ENCODE data around the gene GPSM1. TPM values are rescaled to one million over a fixed set of nuclear protein-coding genes. Genes with fewer than 3 reads are reported as not detected.

Gene GPSM1
- total and polyA plus RNA-seq, 2 donors (not counting 1 experiment from before 2014, with no cell fraction given): 2.4 to 6.3 TPM

DNA sequence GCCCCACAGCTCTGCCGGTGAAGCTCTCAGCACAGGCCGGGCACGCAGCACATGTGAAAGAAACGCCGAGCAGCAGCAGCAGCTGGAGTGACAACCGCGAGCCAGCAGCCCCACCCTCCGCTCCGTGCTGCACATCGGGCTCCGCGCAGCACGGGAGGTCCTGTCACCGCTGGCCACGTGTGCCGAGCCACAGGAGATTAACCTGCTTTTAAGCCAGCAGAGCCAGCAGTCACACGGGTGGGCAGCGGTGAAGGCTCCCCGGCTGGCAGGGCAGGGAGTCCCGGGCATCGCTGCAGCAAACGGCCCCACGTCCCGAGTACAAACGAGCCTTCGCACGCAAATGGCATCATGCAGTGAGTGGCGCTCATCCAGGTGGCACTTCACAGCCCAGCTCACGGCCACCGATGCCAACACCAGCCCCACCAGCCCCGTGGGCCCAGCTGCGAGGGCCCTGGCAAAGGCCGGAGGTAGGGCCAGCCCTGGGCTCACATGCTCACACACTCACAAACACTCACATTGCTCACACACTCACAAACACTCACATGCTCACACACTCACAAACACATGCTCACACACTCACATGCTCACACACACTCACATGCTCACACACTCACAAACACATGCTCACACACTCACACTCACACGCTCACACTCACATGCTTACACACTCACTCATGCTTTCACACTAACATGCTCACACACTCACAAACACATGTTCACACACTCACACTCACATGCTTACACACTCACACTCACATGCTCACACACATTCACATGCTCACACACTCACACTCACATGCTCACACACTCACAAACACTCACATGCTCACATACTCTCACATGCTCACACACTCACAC, 34.5 kb upstream of the GPSM1 start:
- Histone ChIP-seq H2AFZ (ENCODE audit: insufficient read depth, low read depth, low read length, poor library complexity, severe bottlenecking) (no peak overlapping the region), H3K4me2 (replicated peaks; ENCODE audit: low read depth, low read length, poor library complexity, severe bottlenecking) (no peak overlapping the region), H4K20me1 (ENCODE audit: control insufficient read depth, insufficient read depth, low read length, poor library complexity, severe bottlenecking) (no peaks in the 10 kb centered on the region), H3K9me3 (ENCODE audit: control extremely low read depth in 1 of 3, control insufficient read depth in 2 of 3, insufficient read depth in 1 of 3, low read length in 2 of 3) (peaks cover 0 to 5% (median 0%) of the 10 kb centered on the region in 3 donors), H3K4me3 (ENCODE audit: control extremely low read depth in 1 of 5, extremely low read depth in 1 of 5, insufficient read depth in 1 of 5, low read depth in 2 of 5, low read length in 4 of 5) (no peak overlapping the region), H3K27ac (ENCODE audit: low read length in 2 of 2) (no peak overlapping the region), H3K4me1 (ENCODE audit: control insufficient read depth in 2 of 2, insufficient read depth in 2 of 2, low read length in 2 of 2) (peaks cover 0 to 5% of the 10 kb centered on the region in 2 donors), H3K79me2 (ENCODE audit: control insufficient read depth, insufficient read depth, low read length) (no peaks in the 10 kb centered on the region), H3K9ac (ENCODE audit: low read length) (no peak overlapping the region), H3K27me3 (replicated peaks in 1 of 4; ENCODE audit: control extremely low read depth in 1 of 4, control insufficient read depth in 3 of 4, insufficient read depth in 4 of 4, low read length in 3 of 4) (no peaks in the 10 kb centered on the region), H3K36me3 (replicated peaks in 1 of 2; ENCODE audit: control extremely low read depth in 1 of 2, control insufficient read depth in 1 of 2, extremely low read depth in 1 of 2, insufficient read depth in 2 of 2, low read length in 1 of 2) (no peaks in the 10 kb centered on the region)
- Mint-ChIP-seq H3K4me3 (no peak overlapping the region), H3K27ac (no peak overlapping the region), H3K4me1 (peaks cover 4% of the 10 kb centered on the region), H3K9me3 (ENCODE audit: insufficient read depth) (no peaks in the 10 kb centered on the region), H3K27me3 (no peaks in the 10 kb centered on the region)
- ATAC-seq (ENCODE audit: low read depth): no peak
- 93% methylated on average over 34 of the region's 34 CpGs for WGBS (ENCODE audit: insufficient coverage)
- POLR2A ChIA-PET: interaction anchor here (0.6 kb wide), 2 partner anchors 385 to 1007 kb away, joined by 3 to 6 read pairs; partner anchors contain the start of gene CAMSAP1
- DNase-seq: no peak
- CTCF ChIA-PET: no interaction called here
- intact Hi-C loops (cut with micrococcal nuclease): no loop called here
- TF ChIP-seq, protein P1, sequence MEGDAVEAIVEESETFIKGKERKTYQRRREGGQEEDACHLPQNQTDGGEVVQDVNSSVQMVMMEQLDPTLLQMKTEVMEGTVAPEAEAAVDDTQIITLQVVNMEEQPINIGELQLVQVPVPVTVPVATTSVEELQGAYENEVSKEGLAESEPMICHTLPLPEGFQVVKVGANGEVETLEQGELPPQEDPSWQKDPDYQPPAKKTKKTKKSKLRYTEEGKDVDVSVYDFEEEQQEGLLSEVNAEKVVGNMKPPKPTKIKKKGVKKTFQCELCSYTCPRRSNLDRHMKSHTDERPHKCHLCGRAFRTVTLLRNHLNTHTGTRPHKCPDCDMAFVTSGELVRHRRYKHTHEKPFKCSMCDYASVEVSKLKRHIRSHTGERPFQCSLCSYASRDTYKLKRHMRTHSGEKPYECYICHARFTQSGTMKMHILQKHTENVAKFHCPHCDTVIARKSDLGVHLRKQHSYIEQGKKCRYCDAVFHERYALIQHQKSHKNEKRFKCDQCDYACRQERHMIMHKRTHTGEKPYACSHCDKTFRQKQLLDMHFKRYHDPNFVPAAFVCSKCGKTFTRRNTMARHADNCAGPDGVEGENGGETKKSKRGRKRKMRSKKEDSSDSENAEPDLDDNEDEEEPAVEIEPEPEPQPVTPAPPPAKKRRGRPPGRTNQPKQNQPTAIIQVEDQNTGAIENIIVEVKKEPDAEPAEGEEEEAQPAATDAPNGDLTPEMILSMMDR (IDR thresholded peaks at IDR 0.05): no peak
- no peak for TF ChIP-seq EZH2 (IDR thresholded peaks at IDR 0.05; ENCODE audit: borderline replicate concordance, insufficient read depth, low read depth, low read length, poor library complexity, severe bottlenecking)

DNA sequence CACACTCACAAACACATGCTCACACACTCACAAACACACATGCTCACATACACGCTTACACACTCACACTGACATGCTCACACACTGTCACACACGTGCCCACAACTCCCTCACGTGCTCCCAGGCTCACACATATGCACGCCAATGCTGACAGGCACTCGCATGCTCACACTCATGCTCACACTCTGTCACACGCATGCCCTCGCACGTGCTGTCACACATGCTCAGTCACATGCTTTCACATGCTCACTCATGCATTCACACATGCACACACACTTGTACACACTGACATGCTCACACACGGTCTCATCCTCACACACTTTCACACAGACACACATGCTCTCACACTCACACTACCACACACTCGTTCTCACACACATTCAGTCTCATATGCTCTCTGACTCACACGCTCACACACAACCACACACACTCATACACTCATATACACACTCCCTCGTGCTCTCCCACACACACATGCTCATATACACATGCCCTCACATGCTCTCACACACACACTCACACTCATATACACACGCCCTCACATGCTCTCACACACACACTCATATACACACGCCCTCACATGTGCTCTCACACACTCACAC, 33.8 kb upstream of the GPSM1 start:
- Histone ChIP-seq H4K20me1 (ENCODE audit: control insufficient read depth, insufficient read depth, low read length, poor library complexity, severe bottlenecking) (no peaks in the 10 kb centered on the region), H3K4me1 (ENCODE audit: control insufficient read depth in 2 of 2, insufficient read depth in 2 of 2, low read length in 2 of 2) (peaks cover 0 to 5% of the 10 kb centered on the region in 2 donors), H3K9ac (ENCODE audit: low read length) (no peak overlapping the region), H3K4me2 (replicated peaks; ENCODE audit: low read depth, low read length, poor library complexity, severe bottlenecking) (no peak overlapping the region), H2AFZ (ENCODE audit: insufficient read depth, low read depth, low read length, poor library complexity, severe bottlenecking) (no peak overlapping the region), H3K27ac (ENCODE audit: low read length in 2 of 2) (no peak overlapping the region), H3K27me3 (replicated peaks in 1 of 4; ENCODE audit: control extremely low read depth in 1 of 4, control insufficient read depth in 3 of 4, insufficient read depth in 4 of 4, low read length in 3 of 4) (no peaks in the 10 kb centered on the region), H3K9me3 (ENCODE audit: control extremely low read depth in 1 of 3, control insufficient read depth in 2 of 3, insufficient read depth in 1 of 3, low read length in 2 of 3) (peaks cover 0 to 5% (median 0%) of the 10 kb centered on the region in 3 donors), H3K79me2 (ENCODE audit: control insufficient read depth, insufficient read depth, low read length) (no peaks in the 10 kb centered on the region), H3K36me3 (replicated peaks in 1 of 2; ENCODE audit: control extremely low read depth in 1 of 2, control insufficient read depth in 1 of 2, extremely low read depth in 1 of 2, insufficient read depth in 2 of 2, low read length in 1 of 2) (no peaks in the 10 kb centered on the region), H3K4me3 (ENCODE audit: control extremely low read depth in 1 of 5, extremely low read depth in 1 of 5, insufficient read depth in 1 of 5, low read depth in 2 of 5, low read length in 4 of 5) (no peak overlapping the region)
- TF ChIP-seq, protein P1 (IDR thresholded peaks at IDR 0.05): no peak
- no peak for TF ChIP-seq EZH2 (IDR thresholded peaks at IDR 0.05; ENCODE audit: borderline replicate concordance, insufficient read depth, low read depth, low read length, poor library complexity, severe bottlenecking)
- WGBS (ENCODE audit: insufficient coverage): 90% methylated on average over 14 of the region's 14 CpGs
- CTCF ChIA-PET: no interaction called here
- POLR2A ChIA-PET: no interaction called here
- H3K27me3 Mint-ChIP-seq: no peaks in the 10 kb centered on the region
- intact Hi-C loops (cut with micrococcal nuclease): no loop called here
- peaks cover 4% of the 10 kb centered on the region for H3K4me1 Mint-ChIP-seq
- H3K9me3 Mint-ChIP-seq (ENCODE audit: insufficient read depth): no peaks in the 10 kb centered on the region
- H3K27ac Mint-ChIP-seq: no peak overlapping the region
- ATAC-seq (ENCODE audit: low read depth) (no peak), DNase-seq (no peak)
- no peak overlapping the region for H3K4me3 Mint-ChIP-seq

Data from B cell (primary cell).